Nucleus accumbens (tissue), 56 donors: ENCODE measurements around the gene SMURF1.
"Not testable (repeated sequence)": the region's sequence is repeated elsewhere in the genome, so short reads cannot be mapped to it uniquely, and the experiment has no call there.

Experiments used
- DNase-seq, 56 donors: peaks; one replicate each; lab custom pipeline; 2025; lab: John Stamatoyannopoulos, UW

The SMURF1 gene

GRCh38 chr7:99124236-99124635 is 19.7 kb downstream of the SMURF1 start:
- no peak for DNase-seq

- DNase-seq = no peak
These were observed 20.3 kb downstream of the SMURF1 start for GRCh38 chr7:99123571-99124033.

GRCh38 chr7:99122762-99123161 is 21.1 kb downstream of the SMURF1 start:
- DNase-seq = no peak

GRCh38 chr7:99121496-99122021 is 22.3 kb downstream of the SMURF1 start:
- no peak for DNase-seq

- DNase-seq = no peak
These were observed 23.0 kb downstream of the SMURF1 start for GRCh38 chr7:99120916-99121315.

- DNase-seq = peak in 1 of 56 donors; percentile 12
These were observed 23.4 kb downstream of the SMURF1 start for GRCh38 chr7:99120501-99120900.

- no peak for DNase-seq
These were observed 25.8 kb downstream of the SMURF1 start for GRCh38 chr7:99118077-99118476.

GRCh38 chr7:99116144-99116543 is 27.8 kb downstream of the SMURF1 start:
- no peak for DNase-seq

- no peak for DNase-seq
These were observed 28.5 kb downstream of the SMURF1 start for GRCh38 chr7:99115379-99115778.

- no peak for DNase-seq
These were observed 30.9 kb downstream of the SMURF1 start for GRCh38 chr7:99112979-99113378.

- no peak for DNase-seq
These were observed 31.8 kb downstream of the SMURF1 start for GRCh38 chr7:99112097-99112496.

- no peak for DNase-seq
These were observed 32.3 kb downstream of the SMURF1 start for GRCh38 chr7:99111591-99111990.

- peak in 2 of 56 donors; percentile 31 to 51 for DNase-seq
These were observed 34.5 kb downstream of the SMURF1 start for GRCh38 chr7:99109108-99110051.

- no peak for DNase-seq
These were observed 35.3 kb downstream of the SMURF1 start for GRCh38 chr7:99108613-99109012.

- peak in 1 of 56 donors; percentile 15 for DNase-seq
These were observed 37.1 kb downstream of the SMURF1 start for GRCh38 chr7:99106821-99107241.

- no peak for DNase-seq
These were observed 37.5 kb downstream of the SMURF1 start for GRCh38 chr7:99106411-99106810.

- no peak for DNase-seq
These were observed 38.2 kb downstream of the SMURF1 start for GRCh38 chr7:99105756-99106155.

GRCh38 chr7:99104631-99105030 is 39.3 kb downstream of the SMURF1 start:
- no peak for DNase-seq

GRCh38 chr7:99103836-99104235 is 40.1 kb downstream of the SMURF1 start:
- not testable (repeated sequence) for DNase-seq

GRCh38 chr7:99102809-99103690 is 40.9 kb downstream of the SMURF1 start:
- DNase-seq = no peak

GRCh38 chr7:99102361-99102760 is 41.5 kb downstream of the SMURF1 start:
- DNase-seq = no peak
